ENCODE results near the gene AMBP.

The AMBP gene

DNA sequence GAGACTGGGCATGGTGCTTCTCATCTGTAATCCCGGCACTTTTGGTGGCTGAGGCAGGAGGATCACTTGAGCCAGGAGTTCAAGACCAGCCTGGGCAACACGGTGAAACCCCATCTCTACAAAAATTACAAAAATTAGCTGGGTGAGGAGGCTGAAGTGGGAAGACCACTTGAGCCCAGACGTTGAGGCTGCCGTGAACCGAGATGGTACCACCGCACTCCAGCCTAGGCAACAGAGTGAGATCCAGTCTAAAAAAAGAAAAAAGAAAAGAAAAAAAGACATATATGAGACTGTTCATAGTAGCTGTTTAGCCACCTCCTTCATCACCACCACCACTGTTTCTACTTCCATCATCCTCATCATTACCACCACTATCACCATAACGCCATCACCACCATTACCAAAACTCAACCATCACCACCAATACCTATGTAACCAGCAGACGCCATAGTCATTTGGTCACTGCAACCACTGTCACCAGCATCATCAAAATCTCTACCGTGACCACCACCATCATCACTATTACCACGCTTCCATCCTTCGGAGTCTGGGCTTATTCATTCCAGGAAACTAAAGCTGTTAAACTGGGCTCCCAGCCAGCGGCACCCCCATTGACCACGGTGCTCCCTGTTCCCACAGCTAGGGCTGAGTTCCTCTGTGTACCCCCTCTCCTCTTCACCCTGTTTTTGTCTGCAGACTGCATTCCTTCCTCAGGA, 29.3 kb upstream of the AMBP start:
- no peaks in the 10 kb centered on the region for H3K27me3 ChIP-seq (ENCODE audit: insufficient read depth, low read depth)
- H2AFZ ChIP-seq (ENCODE audit: low read depth) = no peak overlapping the region
- no peaks in the 10 kb centered on the region for H3K4me1 ChIP-seq (ENCODE audit: low read depth, poor library complexity, severe bottlenecking)
- H3K27ac ChIP-seq = no peak overlapping the region
- TF ChIP-seq, protein P1, sequence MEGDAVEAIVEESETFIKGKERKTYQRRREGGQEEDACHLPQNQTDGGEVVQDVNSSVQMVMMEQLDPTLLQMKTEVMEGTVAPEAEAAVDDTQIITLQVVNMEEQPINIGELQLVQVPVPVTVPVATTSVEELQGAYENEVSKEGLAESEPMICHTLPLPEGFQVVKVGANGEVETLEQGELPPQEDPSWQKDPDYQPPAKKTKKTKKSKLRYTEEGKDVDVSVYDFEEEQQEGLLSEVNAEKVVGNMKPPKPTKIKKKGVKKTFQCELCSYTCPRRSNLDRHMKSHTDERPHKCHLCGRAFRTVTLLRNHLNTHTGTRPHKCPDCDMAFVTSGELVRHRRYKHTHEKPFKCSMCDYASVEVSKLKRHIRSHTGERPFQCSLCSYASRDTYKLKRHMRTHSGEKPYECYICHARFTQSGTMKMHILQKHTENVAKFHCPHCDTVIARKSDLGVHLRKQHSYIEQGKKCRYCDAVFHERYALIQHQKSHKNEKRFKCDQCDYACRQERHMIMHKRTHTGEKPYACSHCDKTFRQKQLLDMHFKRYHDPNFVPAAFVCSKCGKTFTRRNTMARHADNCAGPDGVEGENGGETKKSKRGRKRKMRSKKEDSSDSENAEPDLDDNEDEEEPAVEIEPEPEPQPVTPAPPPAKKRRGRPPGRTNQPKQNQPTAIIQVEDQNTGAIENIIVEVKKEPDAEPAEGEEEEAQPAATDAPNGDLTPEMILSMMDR (conservative IDR thresholded peaks at IDR 0.05; ENCODE audit: low read depth, low read length) = no peak
- H4K20me1 ChIP-seq (ENCODE audit: insufficient read depth) = no peaks in the 10 kb centered on the region
- no peak overlapping the region for H3K4me3 ChIP-seq (IDR thresholded peaks at IDR 0.05; ENCODE audit: insufficient read depth, low read depth, low read length)
- H3K9ac ChIP-seq = no peak overlapping the region
- H3K36me3 ChIP-seq (ENCODE audit: insufficient read depth) = no peaks in the 10 kb centered on the region
- H3K79me2 ChIP-seq (ENCODE audit: insufficient read depth, low read depth) = no peaks in the 10 kb centered on the region
- no peak overlapping the region for H3K4me2 ChIP-seq

DNA sequence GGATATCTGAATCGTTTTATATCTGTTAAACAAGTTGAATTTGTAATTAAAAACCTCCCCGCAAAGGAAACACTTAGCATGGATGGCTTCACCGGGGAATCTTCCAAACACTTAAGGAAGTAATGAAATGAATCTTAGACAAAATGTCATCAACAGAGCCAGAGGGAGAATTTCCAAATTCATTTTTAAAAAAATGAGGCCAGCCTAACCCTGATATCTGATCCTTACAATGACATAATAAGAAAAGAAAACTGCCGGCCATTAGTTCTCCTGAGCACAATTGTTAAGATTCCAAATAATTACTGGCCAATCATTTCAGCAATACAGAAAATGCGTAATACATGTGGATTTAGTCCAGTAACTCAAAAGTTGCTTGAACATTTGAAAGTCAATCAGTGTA, 27.1 kb upstream of the AMBP start:
- no peaks in the 10 kb centered on the region for H3K36me3 ChIP-seq (ENCODE audit: insufficient read depth)
- TF ChIP-seq, protein P1 (conservative IDR thresholded peaks at IDR 0.05; ENCODE audit: low read depth, low read length) = no peak
- no peak overlapping the region for H3K27ac ChIP-seq
- H4K20me1 ChIP-seq (ENCODE audit: insufficient read depth) = no peaks in the 10 kb centered on the region
- no peaks in the 10 kb centered on the region for H3K79me2 ChIP-seq (ENCODE audit: insufficient read depth, low read depth)
- no peak overlapping the region for H3K9ac ChIP-seq
- H3K4me2 ChIP-seq = no peak overlapping the region
- no peaks in the 10 kb centered on the region for H3K27me3 ChIP-seq (ENCODE audit: insufficient read depth, low read depth)
- no peaks in the 10 kb centered on the region for H3K4me1 ChIP-seq (ENCODE audit: low read depth, poor library complexity, severe bottlenecking)
- H3K4me3 ChIP-seq (IDR thresholded peaks at IDR 0.05; ENCODE audit: insufficient read depth, low read depth, low read length) = no peak overlapping the region
- H2AFZ ChIP-seq (ENCODE audit: low read depth) = no peak overlapping the region

DNA sequence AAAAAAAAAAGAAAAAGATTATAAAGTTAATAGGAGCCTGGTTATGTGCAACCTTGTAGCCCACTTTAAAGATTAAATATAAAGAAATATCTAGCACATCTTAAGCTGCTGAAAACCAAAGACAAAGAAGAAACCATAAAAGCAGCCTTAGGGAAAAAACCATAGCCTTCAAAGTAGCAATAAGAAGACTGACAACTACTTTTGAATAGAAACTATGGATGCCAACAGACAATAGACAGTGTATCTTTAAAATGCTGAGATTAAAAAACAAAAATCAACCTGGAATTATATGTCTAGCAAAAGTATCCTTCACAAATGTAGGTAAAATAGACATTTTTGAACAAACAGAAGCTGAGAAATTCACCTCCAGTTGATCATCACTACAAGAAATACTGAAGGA, 24.4 kb upstream of the AMBP start:
- Histone ChIP-seq H3K4me2 (no peak overlapping the region), H3K9ac (no peak overlapping the region), H3K36me3 (ENCODE audit: insufficient read depth) (no peaks in the 10 kb centered on the region), H3K4me1 (ENCODE audit: low read depth, poor library complexity, severe bottlenecking) (no peaks in the 10 kb centered on the region), H3K4me3 (IDR thresholded peaks at IDR 0.05; ENCODE audit: insufficient read depth, low read depth, low read length) (no peak overlapping the region), H2AFZ (ENCODE audit: low read depth) (no peak overlapping the region), H3K27me3 (ENCODE audit: insufficient read depth, low read depth) (no peaks in the 10 kb centered on the region), H4K20me1 (ENCODE audit: insufficient read depth) (no peaks in the 10 kb centered on the region), H3K27ac (no peak overlapping the region), H3K79me2 (ENCODE audit: insufficient read depth, low read depth) (no peaks in the 10 kb centered on the region)
- TF ChIP-seq, protein P1 (conservative IDR thresholded peaks at IDR 0.05; ENCODE audit: low read depth, low read length) = no peak

DNA sequence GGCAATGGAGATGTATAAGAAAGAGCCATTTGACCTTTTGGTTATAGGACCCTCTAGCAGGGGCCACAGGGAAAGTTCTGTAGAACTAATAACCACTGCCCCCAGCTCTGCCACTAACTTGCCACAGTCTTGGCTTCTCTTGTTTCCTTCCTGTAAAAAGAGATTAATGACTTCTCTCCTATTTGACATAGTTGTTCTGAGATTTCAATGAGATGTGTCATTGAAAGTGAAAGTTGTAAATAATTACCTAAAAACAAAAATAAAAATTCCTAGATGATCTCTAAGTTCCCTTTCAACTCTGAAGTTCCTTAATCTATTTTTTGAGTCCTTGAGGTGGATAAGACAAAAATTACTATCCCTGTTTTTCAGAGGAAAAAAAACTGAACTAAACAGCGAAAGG, 22.4 kb upstream of the AMBP start:
- Histone ChIP-seq H3K36me3 (ENCODE audit: insufficient read depth) (no peaks in the 10 kb centered on the region), H3K4me1 (ENCODE audit: low read depth, poor library complexity, severe bottlenecking) (no peaks in the 10 kb centered on the region), H3K27ac (no peak overlapping the region), H4K20me1 (ENCODE audit: insufficient read depth) (no peaks in the 10 kb centered on the region), H2AFZ (ENCODE audit: low read depth) (no peak overlapping the region), H3K4me2 (no peak overlapping the region), H3K9ac (no peak overlapping the region), H3K27me3 (ENCODE audit: insufficient read depth, low read depth) (no peaks in the 10 kb centered on the region), H3K79me2 (ENCODE audit: insufficient read depth, low read depth) (no peaks in the 10 kb centered on the region), H3K4me3 (IDR thresholded peaks at IDR 0.05; ENCODE audit: insufficient read depth, low read depth, low read length) (no peak overlapping the region)
- TF ChIP-seq, protein P1 (conservative IDR thresholded peaks at IDR 0.05; ENCODE audit: low read depth, low read length) = no peak

All from KMS-11 (cell line).